BJ (cell line): ENCODE results near the gene PRKD2. TPM values are rescaled to one million over a fixed set of nuclear protein-coding genes. Genes with fewer than 3 reads are reported as not detected.

Experiments used
- CTCF ChIA-PET: fragments of 350-600 bp; formaldehyde crosslinking; extraction: SDS; loops from one replicate; lab custom pipeline; 2021; ENCODE audit warnings: antibody characterized with exemption, inconsistent platforms; lab: Yijun Ruan, JAX
- POLR2A ChIA-PET: fragments of 300-600 bp; sonication (Branson Sonifier 250); formaldehyde crosslinking; extraction: SDS; loops from one replicate; lab custom pipeline; 2021; ENCODE audit warnings: antibody characterized with exemption; lab: Charles Lee
- DNase-seq: peaks from one replicate; pipeline ENCODE4 v3.0.0-alpha.2; 2011; ENCODE audit warnings: low read depth
- H3K27me3 ChIP-seq: 2 replicates; pipeline ENCODE4 v1.6.0; 2011; ENCODE audit warnings: low read length; ENCODE audit not compliant: control insufficient read depth, insufficient read depth
- H3K36me3 ChIP-seq: 2 replicates; pipeline ENCODE4 v1.5.1; 2011; ENCODE audit warnings: low read length; ENCODE audit not compliant: control insufficient read depth, insufficient read depth
- H3K4me3 ChIP-seq: 2 replicates; pipeline ENCODE4 v1.5.1; 2011; ENCODE audit warnings: low read depth, mild to moderate bottlenecking, control low read depth, low read length
- polyA plus RNA-seq: library from polyadenylated mRNA; depleted of rRNA; stranded (reverse); fragments of >200 nt; gene quantifications from 2 replicates; pipeline ENCODE4 v1.2.3, GENCODE V29; 2011
- TF ChIP-seq, protein P1 (sequence below): IDR thresholded peaks from 2 replicates; pipeline ENCODE4 v1.5.1; 2011; ENCODE audit warnings: low read depth, mild to moderate bottlenecking, control low read depth, inconsistent platforms, low read length, moderate library complexity; ENCODE audit not compliant: insufficient read depth

PRKD2 gene
- polyA plus RNA-seq, 1 experiment = 19.4 TPM

DNA sequence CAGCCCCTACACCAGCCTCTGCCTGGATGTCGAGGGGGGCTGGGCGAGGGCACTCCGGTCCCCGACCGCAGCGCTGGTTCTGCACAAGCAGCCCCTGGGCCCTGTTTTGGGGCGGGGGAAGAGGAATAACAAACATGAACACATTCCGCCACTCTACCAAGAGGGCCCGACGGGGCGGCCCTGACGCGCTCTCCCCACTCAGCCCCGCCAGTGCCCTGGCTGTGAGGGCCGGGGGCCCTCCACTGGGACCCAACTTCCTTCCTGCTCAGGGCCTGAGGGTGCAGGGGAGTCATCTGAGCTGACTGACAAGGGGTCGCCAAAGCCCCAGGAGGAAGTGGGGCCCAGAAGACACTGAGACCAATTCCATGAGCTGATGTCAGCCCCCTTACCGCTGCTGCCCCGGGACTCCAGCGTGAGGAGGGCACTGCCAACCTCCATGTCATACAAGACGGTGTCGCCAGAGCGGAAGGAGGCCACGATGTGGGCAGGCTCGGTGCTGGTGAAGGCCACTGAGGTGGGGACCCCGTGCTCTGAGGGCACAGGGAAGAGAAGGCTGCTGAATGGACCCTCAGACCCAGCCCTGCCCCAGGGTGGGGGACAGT is 5.6 kb upstream of the PRKD2 start:
- TF ChIP-seq, protein P1, sequence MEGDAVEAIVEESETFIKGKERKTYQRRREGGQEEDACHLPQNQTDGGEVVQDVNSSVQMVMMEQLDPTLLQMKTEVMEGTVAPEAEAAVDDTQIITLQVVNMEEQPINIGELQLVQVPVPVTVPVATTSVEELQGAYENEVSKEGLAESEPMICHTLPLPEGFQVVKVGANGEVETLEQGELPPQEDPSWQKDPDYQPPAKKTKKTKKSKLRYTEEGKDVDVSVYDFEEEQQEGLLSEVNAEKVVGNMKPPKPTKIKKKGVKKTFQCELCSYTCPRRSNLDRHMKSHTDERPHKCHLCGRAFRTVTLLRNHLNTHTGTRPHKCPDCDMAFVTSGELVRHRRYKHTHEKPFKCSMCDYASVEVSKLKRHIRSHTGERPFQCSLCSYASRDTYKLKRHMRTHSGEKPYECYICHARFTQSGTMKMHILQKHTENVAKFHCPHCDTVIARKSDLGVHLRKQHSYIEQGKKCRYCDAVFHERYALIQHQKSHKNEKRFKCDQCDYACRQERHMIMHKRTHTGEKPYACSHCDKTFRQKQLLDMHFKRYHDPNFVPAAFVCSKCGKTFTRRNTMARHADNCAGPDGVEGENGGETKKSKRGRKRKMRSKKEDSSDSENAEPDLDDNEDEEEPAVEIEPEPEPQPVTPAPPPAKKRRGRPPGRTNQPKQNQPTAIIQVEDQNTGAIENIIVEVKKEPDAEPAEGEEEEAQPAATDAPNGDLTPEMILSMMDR = no peak
- ChIA-PET CTCF (no interaction called here), POLR2A (no interaction called here)
- H3K27me3 ChIP-seq = no peaks in the 10 kb centered on the region
- peaks cover 53% of the 10 kb centered on the region for H3K36me3 ChIP-seq
- no peak overlapping the region for H3K4me3 ChIP-seq
- no peak for DNase-seq

- DNase-seq = no peak
- ChIA-PET POLR2A (no interaction called here), CTCF (interaction anchor here (4.5 kb wide), 1 partner anchor 8 kb away, joined by 37 read pairs; no protein-coding TSS in a partner anchor)
- no peak overlapping the region for H3K4me3 ChIP-seq
- H3K27me3 ChIP-seq = no peaks in the 10 kb centered on the region
- peaks cover 51% of the 10 kb centered on the region for H3K36me3 ChIP-seq
- TF ChIP-seq, protein P1 = no peak
Observed at GRCh38 chr19:46722004-46722380, 5.1 kb upstream of the PRKD2 start.

DNA sequence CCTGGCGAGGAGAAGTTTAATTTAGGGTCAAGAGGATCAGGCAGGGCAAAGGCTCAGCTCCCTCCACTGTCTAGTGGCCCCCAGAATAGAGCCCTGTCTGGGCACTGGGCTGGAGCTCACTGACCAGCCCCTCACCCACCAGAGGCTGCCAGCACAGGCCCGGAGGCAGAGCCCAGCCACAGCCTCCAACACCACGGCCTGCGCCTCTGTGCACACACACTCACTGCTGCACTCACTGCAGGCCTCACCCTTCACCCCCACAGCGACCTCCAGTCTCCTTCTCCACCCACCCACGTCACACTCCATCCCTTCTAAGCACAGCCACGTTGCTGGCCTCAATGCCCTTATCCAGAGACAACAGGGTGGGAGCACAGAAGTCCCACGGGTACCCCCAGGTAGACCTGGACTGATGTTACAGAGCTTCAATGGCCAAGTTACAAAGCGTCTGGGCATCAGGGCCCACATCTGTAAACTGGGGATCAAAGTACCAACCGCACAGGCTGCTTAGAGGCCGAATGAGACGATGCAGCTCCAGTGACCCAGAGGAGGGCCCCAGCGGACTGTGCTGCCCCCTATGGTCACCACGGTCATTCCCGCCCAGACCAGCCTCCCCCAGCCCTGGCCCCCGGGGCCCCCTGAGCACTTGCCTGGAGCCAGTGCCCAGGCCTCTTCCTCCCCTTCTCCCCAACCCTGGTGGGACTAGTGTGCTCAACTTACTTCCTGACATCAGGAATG is 4.5 kb upstream of the PRKD2 start:
- Histone ChIP-seq H3K36me3 (peaks cover 48% of the 10 kb centered on the region), H3K27me3 (no peaks in the 10 kb centered on the region), H3K4me3 (no peak overlapping the region)
- ChIA-PET CTCF (interaction anchor here (0.6 to 4.5 kb wide), 2 partner anchors 8 to 60 kb away, joined by 3 to 37 read pairs; partner anchors contain the start of gene DACT3), POLR2A (no interaction called here)
- TF ChIP-seq, protein P1 = 0 out of 2 replicates have a peak, but pooled peaks have one; percentile 16
- no peak for DNase-seq

- ChIA-PET CTCF (interaction anchor here (4.5 kb wide), 1 partner anchor 9 kb away, joined by 37 read pairs; no protein-coding TSS in a partner anchor), POLR2A (no interaction called here)
- TF ChIP-seq, protein P1 = no peak
- H3K27me3 ChIP-seq = no peaks in the 10 kb centered on the region
- peaks cover 42% of the 10 kb centered on the region for H3K36me3 ChIP-seq
- no peak for DNase-seq
- H3K4me3 ChIP-seq = no peak overlapping the region
Observed at GRCh38 chr19:46720503-46721239, 3.8 kb upstream of the PRKD2 start.
